ENCODE data around the gene ATG4A. TPM values are rescaled to one million over a fixed set of nuclear protein-coding genes. Genes with fewer than 3 reads are reported as not detected.

The ATG4A gene
- total and polyA plus RNA-seq, 2 of the 8 experiments (the other 6 are each of a cell fraction or from before 2014, with no cell fraction given): 1.2 to 2.0 TPM

- TF ChIP-seq CTCF (IDR thresholded peaks at IDR 0.05; ENCODE audit: control extremely low read depth in 1 of 3, insufficient read depth in 1 of 3, low read depth in 1 of 3, low read length in 3 of 3) (no peak), E2F6 (IDR thresholded peaks at IDR 0.05) (no peak)
Measured at GRCh38 chrX:108126661-108127060, 35.1 kb downstream of the ATG4A start (continued).

Measured in H1 (cell line).